ENCODE results near the gene CCDC172. TPM values are rescaled to one million over a fixed set of nuclear protein-coding genes. Genes with fewer than 3 reads are reported as not detected.

The CCDC172 gene
- total and polyA plus RNA-seq, 8 donors: not detected

- Histone ChIP-seq H3K9me3 (peaks cover 0 to 4% of the 10 kb centered on the region in 2 donors), H3K27ac (no peak overlapping the region), H3K4me1 (no peaks in the 10 kb centered on the region), H3K36me3 (no peaks in the 10 kb centered on the region), H3K4me3 (no peak overlapping the region), H3K27me3 (no peaks in the 10 kb centered on the region)
- no peak for DNase-seq
- no peak for ATAC-seq
- intact Hi-C loops (cut with DNase I): no loop called here
- TF ChIP-seq CTCF (IDR thresholded peaks at IDR 0.05): no peak
Observed at GRCh38 chr10:116353817-116354216, 29.6 kb downstream of the CCDC172 start.

GRCh38 chr10:116355341-116355740, 31.1 kb downstream of the CCDC172 start:
- Histone ChIP-seq H3K9me3 (peaks cover 0 to 4% of the 10 kb centered on the region in 2 donors), H3K4me3 (no peak overlapping the region), H3K4me1 (no peaks in the 10 kb centered on the region), H3K27me3 (no peaks in the 10 kb centered on the region), H3K36me3 (no peaks in the 10 kb centered on the region), H3K27ac (no peak overlapping the region)
- intact Hi-C loops (cut with DNase I): no loop called here
- ATAC-seq (no peak), DNase-seq (no peak)
- no peak for TF ChIP-seq CTCF (IDR thresholded peaks at IDR 0.05)

GRCh38 chr10:116356833-116357232, 32.6 kb downstream of the CCDC172 start:
- DNase-seq (no peak), ATAC-seq (no peak)
- H3K4me3 ChIP-seq: no peak overlapping the region
- intact Hi-C loops (cut with DNase I): no loop called here
- TF ChIP-seq CTCF (IDR thresholded peaks at IDR 0.05): no peak
- H3K4me1 ChIP-seq: no peaks in the 10 kb centered on the region
- no peaks in the 10 kb centered on the region for H3K27me3 ChIP-seq
- no peaks in the 10 kb centered on the region for H3K36me3 ChIP-seq
- H3K27ac ChIP-seq: no peak overlapping the region
- peaks cover 0 to 4% of the 10 kb centered on the region in 2 donors for H3K9me3 ChIP-seq

- no peak for ATAC-seq
- intact Hi-C loops (cut with DNase I): no loop called here
- Histone ChIP-seq H3K4me1 (no peaks in the 10 kb centered on the region), H3K9me3 (no peaks in the 10 kb centered on the region), H3K27ac (no peak overlapping the region), H3K36me3 (no peaks in the 10 kb centered on the region), H3K27me3 (no peaks in the 10 kb centered on the region), H3K4me3 (no peak overlapping the region)
- no peak for TF ChIP-seq CTCF (IDR thresholded peaks at IDR 0.05)
- DNase-seq: no peak
Observed at GRCh38 chr10:116364868-116365267, 40.6 kb downstream of the CCDC172 start.

GRCh38 chr10:116371737-116372136, 47.5 kb downstream of the CCDC172 start:
- Histone ChIP-seq H3K27me3 (no peaks in the 10 kb centered on the region), H3K27ac (no peak overlapping the region), H3K36me3 (no peaks in the 10 kb centered on the region), H3K4me3 (no peak overlapping the region), H3K9me3 (no peaks in the 10 kb centered on the region), H3K4me1 (no peaks in the 10 kb centered on the region)
- TF ChIP-seq CTCF (IDR thresholded peaks at IDR 0.05): no peak
- ATAC-seq (no peak), DNase-seq (no peak)
- intact Hi-C loops (cut with DNase I): no loop called here
